Measurements from ENCODE around the gene OPA3.

The OPA3 gene

GRCh38 chr19:45568732-45569131 lies 15.9 kb downstream of the OPA3 start:
- in situ Hi-C loops (cut with MboI; ENCODE audit: low sequenced_read_pairs) = no loop called here

DNA sequence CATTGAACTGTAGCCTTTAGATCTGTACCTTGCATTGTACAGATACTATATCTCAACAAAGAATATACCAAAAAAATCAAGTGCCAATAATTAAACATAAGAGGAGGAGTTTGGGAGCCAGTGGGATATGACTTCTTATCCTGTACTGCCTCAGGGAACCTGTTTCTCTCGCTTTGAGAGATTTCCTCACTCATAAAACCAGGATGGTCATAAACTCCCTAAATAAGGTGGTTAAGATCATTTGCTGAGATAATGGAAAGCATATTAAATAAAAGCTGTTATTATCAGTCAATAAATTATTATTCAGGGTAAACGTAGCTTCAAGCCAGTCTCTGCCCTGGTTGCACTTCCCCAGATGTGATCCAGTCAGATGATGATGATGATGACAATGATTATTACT lies 17.0 kb downstream of the OPA3 start:
- in situ Hi-C loops (cut with MboI; ENCODE audit: low sequenced_read_pairs) = no loop called here

GRCh38 chr19:45564131-45564780 lies 20.3 kb downstream of the OPA3 start:
- in situ Hi-C loops (cut with MboI; ENCODE audit: low sequenced_read_pairs) = no loop called here

DNA sequence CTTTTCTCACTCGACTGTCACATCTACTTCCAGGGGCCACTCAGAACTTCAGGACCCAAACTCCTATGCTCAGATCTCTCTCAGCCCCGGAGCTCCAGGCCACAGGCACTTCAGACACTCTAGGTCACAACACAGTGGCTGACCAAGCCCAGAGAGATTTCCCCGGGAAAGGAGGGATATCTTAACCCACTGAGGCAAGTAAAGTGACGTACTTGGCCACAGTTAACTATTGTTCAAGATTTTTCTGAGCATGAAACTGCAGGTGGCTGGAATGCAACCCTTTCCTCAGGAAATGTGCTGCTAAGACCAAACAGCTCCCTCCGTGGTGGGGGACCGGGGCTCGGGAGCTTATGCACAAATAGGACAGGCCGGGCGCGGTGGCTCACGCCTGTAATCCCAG lies 23.9 kb downstream of the OPA3 start:
- in situ Hi-C loops (cut with MboI; ENCODE audit: low sequenced_read_pairs) = no loop called here

- in situ Hi-C loops (cut with MboI; ENCODE audit: low sequenced_read_pairs) = no loop called here
Measured at GRCh38 chr19:45560038-45560437, 24.6 kb downstream of the OPA3 start.

DNA sequence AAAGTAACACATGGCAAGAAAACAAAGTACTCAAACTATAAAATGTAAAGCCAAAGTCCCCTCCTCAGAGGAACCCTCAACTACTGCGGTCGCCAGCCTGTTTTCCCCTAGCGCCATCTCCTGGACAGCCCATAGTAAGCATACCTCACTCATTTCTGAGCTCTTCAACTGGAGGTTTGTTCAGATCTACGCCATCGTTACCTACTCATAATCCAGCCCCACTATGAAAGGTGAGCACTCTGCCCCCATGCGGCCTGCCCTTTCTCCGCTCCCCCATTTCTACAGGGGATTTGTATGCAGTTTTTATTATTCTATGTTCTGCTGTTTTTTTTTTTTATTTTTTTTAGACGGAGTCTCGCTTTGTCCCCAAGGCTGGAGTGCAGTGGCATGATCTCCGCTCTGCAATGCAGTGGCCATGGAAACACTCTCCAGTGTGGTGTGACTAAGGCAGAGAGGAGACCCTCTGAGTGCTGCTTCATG lies 26.2 kb downstream of the OPA3 start:
- in situ Hi-C loops (cut with MboI; ENCODE audit: low sequenced_read_pairs) = no loop called here

DNA sequence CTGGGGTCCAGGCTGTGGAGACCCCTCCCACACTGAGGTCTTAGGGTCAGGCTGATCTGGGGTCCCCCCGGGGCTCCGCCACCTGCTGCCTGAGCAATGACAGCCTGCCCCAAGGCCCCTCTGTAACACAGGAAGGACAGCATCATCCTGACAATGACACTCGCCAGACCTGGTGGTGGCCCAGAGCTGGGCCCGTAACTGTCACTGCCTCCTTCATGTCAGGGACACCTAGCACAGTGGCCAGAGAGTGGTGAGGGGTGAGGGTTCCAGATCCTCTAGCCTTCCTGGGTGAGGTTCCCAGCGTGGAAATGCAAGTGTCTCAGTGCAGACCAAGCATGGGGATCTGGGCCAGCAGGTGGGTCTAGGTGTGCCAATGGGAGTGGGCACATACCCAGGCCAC lies 27.8 kb downstream of the OPA3 start:
- in situ Hi-C loops (cut with MboI; ENCODE audit: low sequenced_read_pairs) = no loop called here

- in situ Hi-C loops (cut with MboI; ENCODE audit: low sequenced_read_pairs) = no loop called here
Measured at GRCh38 chr19:45554481-45554880, 30.1 kb downstream of the OPA3 start.

GRCh38 chr19:45553464-45553863 lies 31.1 kb downstream of the OPA3 start:
- in situ Hi-C loops (cut with MboI; ENCODE audit: low sequenced_read_pairs) = no loop called here

GRCh38 chr19:45547965-45548609 lies 36.5 kb downstream of the OPA3 start:
- in situ Hi-C loops (cut with MboI; ENCODE audit: low sequenced_read_pairs) = no loop called here

- in situ Hi-C loops (cut with MboI; ENCODE audit: low sequenced_read_pairs) = no loop called here
Measured at GRCh38 chr19:45547211-45547770, 37.3 kb downstream of the OPA3 start.

DNA sequence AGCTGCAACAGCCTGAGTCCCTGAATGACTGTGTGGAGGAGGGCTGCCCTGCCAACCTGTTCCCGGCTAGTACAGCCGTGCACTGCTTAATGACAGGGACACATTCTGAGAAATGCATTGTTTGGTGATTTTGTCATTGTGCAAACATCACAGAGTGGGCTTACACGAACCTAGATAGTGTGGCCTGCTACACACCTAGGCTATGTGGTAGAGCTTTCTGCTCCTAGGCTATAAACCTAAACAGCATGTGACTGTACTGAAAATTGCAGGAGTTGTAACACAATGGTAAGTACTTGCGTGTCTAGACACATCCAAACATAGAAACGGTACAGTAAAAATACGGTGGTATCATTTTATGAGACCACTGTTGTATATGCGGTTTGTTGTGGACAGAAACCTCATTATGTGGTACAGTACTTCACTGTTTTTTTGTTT lies 42.4 kb downstream of the OPA3 start:
- in situ Hi-C loops (cut with MboI; ENCODE audit: low sequenced_read_pairs) = no loop called here

DNA sequence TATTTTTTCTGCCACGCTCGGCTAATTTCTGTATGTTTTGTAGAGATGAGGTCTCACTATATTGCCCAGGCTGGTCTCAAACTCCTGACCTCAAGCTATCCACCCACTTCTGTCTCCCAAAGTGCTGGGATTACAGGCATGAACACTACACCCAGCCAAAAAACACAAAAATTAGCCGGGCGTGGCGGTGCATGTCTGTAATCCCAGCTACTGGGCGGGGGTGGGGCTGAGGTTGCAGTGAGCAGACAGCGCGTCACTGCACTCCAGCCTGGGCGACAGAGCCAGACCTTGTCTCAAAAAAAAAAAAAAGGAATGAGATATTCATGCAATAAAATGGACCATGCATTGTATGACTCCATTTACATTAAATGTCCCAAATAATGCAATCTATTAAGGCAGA lies 45.1 kb downstream of the OPA3 start:
- in situ Hi-C loops (cut with MboI; ENCODE audit: low sequenced_read_pairs) = no loop called here

DNA sequence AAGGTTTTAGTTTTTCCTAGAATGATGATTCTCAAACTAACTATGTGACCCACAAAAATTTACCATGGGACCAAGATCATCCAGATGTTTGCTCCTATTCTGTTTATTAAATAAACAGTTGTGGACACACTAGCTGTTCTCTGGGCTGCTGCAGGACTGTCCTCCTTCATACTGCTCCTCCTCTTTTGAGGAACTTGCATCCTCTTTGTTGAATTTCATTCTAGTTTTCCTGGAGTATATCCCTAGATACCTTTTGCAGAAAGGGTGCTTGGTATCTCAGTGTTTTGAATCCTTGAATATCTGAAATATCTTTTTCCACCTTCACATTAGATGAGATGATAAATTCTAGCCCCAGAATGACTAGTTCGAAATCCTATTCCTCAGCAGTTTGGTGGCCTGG lies 53.3 kb downstream of the OPA3 start:
- in situ Hi-C loops (cut with MboI; ENCODE audit: low sequenced_read_pairs) = no loop called here

GRCh38 chr19:45529420-45529785 lies 55.2 kb downstream of the OPA3 start:
- in situ Hi-C loops (cut with MboI; ENCODE audit: low sequenced_read_pairs) = no loop called here

- in situ Hi-C loops (cut with MboI; ENCODE audit: low sequenced_read_pairs) = no loop called here
Measured at GRCh38 chr19:45528744-45529419, 55.7 kb downstream of the OPA3 start.

GRCh38 chr19:45528149-45528743 lies 56.4 kb downstream of the OPA3 start:
- in situ Hi-C loops (cut with MboI; ENCODE audit: low sequenced_read_pairs) = no loop called here

DNA sequence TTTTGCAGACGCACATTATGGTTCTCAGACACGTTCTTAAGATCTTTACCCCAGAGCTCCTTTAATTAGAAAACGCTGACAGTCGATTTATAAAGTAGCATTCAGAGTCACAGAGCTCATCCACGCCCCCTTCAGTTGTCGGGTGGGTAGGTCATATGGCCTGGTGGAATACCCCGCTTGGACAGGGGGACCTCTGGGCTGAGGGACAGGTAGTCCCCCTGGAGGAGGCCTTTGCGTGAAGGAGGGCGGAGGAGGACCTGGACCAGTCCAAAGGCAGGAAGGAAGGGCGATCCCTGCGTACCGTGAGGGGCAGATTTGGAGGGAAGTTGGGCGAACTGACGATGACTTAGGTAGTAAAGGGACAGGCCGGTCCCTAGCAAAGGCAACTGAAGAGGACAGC lies 56.9 kb downstream of the OPA3 start:
- in situ Hi-C loops (cut with MboI; ENCODE audit: low sequenced_read_pairs) = no loop called here

- in situ Hi-C loops (cut with MboI; ENCODE audit: low sequenced_read_pairs) = no loop called here
Measured at GRCh38 chr19:45526971-45527370, 57.6 kb downstream of the OPA3 start.

GRCh38 chr19:45526143-45526542 lies 58.5 kb downstream of the OPA3 start:
- in situ Hi-C loops (cut with MboI; ENCODE audit: low sequenced_read_pairs) = no loop called here

DNA sequence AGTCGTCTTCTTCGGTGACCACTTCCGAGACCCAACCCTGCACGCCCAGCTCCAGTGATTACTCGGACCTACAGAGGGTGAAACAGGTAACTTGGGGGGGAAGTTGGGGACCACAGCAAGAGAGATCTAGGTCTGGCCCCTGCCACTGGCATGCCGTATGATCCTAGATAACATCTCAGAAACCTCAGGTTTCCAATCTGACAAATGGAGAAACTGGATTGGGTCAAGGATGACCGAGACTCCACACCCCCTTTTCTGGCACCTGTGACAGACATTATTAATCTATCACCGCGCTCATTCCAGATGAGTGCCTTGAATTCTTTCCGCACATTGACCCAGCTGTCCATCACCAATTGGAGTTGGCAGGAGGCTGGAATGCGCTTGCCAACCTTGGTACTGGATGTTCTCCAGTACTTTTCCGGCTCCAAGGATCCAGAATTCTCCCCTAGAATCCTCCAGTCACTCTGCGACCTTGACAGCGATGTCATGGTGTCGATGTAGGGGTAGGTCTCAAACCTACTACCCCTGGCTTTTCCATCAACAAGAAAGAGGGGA lies 60.0 kb downstream of the OPA3 start:
- in situ Hi-C loops (cut with MboI; ENCODE audit: low sequenced_read_pairs) = loop anchor here (25.0 kb wide), 1 partner anchor 163 kb away; the partner anchor contains the start of genes QPCTL and SNRPD2
